Nephron (organoid): ENCODE results near the gene LCLAT1.
"Not testable (repeated sequence)": the region's sequence is repeated elsewhere in the genome, so short reads cannot be mapped to it uniquely, and the experiment has no call there.

Experiments
- H3K27ac Mint-ChIP-seq, 3 experiments: 2 replicates each; pipeline ENCODE4 v1.8.0; 2020; ENCODE audit warnings: mixed read lengths in 3 of 3, mild to moderate bottlenecking in 2 of 3, moderate library complexity in 1 of 3
- H3K27me3 Mint-ChIP-seq: 2 replicates; pipeline ENCODE4 v1.8.0; 2021; ENCODE audit warnings: low read depth, mild to moderate bottlenecking, moderate library complexity, mixed read lengths
- H3K36me3 Mint-ChIP-seq: 2 replicates; pipeline ENCODE4 v1.8.0; 2020; ENCODE audit warnings: low read depth, mixed read lengths
- H3K4me1 Mint-ChIP-seq: 2 replicates; pipeline ENCODE4 v1.8.0; 2020; ENCODE audit warnings: mixed read lengths
- H3K4me3 Mint-ChIP-seq, 3 experiments: 2 replicates each; pipeline ENCODE4 v1.8.0; 2020; ENCODE audit warnings: mild to moderate bottlenecking in 3 of 3, mixed read lengths in 3 of 3, moderate library complexity in 2 of 3
- H3K9me3 Mint-ChIP-seq: 2 replicates; pipeline ENCODE4 v1.8.0; 2020; ENCODE audit warnings: mixed read lengths
- TF ChIP-seq, protein P1 (sequence below), 3 experiments: fragments of 200-600 bp; sonication (generic); IDR thresholded peaks; one replicate each; pipeline ENCODE4 v1.5.0; 2021; ENCODE audit warnings: antibody characterized with exemption in 3 of 3; ENCODE audit not compliant: unreplicated experiment in 3 of 3

Gene LCLAT1

DNA sequence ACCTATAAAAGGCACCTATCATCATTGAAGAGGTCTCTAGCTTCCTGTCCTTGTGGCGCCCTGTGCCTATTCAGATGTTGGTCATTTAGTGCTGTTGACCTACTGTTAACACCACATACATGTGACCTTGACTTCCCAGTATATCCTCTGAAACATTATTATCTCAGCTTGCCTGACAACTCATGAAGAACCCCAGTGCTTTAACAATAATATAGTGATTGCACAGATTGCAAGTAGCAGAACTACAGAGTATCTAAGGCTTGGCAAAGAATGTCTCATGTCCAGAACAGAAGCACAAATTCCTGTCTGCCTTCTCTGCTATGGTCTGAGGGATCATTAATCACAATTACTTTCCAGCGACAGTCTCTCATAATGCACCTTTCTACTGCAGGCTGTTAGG, 165.3 kb downstream of the LCLAT1 start:
- Mint-ChIP-seq H3K27ac (peak overlapping the region; percentile 32 to 69 (median 67)), H3K36me3 (peaks cover 25% of the 10 kb centered on the region), H3K9me3 (no peaks in the 10 kb centered on the region), H3K4me3 (no peak overlapping the region), H3K4me1 (peaks cover 21% of the 10 kb centered on the region), H3K27me3 (no peaks in the 10 kb centered on the region)
- TF ChIP-seq, protein P1, sequence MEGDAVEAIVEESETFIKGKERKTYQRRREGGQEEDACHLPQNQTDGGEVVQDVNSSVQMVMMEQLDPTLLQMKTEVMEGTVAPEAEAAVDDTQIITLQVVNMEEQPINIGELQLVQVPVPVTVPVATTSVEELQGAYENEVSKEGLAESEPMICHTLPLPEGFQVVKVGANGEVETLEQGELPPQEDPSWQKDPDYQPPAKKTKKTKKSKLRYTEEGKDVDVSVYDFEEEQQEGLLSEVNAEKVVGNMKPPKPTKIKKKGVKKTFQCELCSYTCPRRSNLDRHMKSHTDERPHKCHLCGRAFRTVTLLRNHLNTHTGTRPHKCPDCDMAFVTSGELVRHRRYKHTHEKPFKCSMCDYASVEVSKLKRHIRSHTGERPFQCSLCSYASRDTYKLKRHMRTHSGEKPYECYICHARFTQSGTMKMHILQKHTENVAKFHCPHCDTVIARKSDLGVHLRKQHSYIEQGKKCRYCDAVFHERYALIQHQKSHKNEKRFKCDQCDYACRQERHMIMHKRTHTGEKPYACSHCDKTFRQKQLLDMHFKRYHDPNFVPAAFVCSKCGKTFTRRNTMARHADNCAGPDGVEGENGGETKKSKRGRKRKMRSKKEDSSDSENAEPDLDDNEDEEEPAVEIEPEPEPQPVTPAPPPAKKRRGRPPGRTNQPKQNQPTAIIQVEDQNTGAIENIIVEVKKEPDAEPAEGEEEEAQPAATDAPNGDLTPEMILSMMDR (IDR thresholded peaks at IDR 0.05; ENCODE audit: unreplicated experiment in 3 of 3), result no peak

- peaks cover 21% of the 10 kb centered on the region for H3K4me1 Mint-ChIP-seq
- no peaks in the 10 kb centered on the region for H3K27me3 Mint-ChIP-seq
- no peaks in the 10 kb centered on the region for H3K9me3 Mint-ChIP-seq
- H3K4me3 Mint-ChIP-seq, result no peak overlapping the region
- peak overlapping the region; percentile 32 to 69 (median 67) for H3K27ac Mint-ChIP-seq
- peaks cover 26% of the 10 kb centered on the region for H3K36me3 Mint-ChIP-seq
- TF ChIP-seq, protein P1 (IDR thresholded peaks at IDR 0.05; ENCODE audit: unreplicated experiment in 3 of 3), result no peak
Observed at GRCh38 chr2:30613001-30613400, 166.0 kb downstream of the LCLAT1 start.

GRCh38 chr2:30614227-30614626, 167.2 kb downstream of the LCLAT1 start:
- H3K4me1 Mint-ChIP-seq, result peaks cover 21% of the 10 kb centered on the region
- not testable (repeated sequence) for H3K4me3 Mint-ChIP-seq, H3K9me3 Mint-ChIP-seq, H3K27me3 Mint-ChIP-seq
- peaks cover 22% of the 10 kb centered on the region for H3K36me3 Mint-ChIP-seq
- H3K27ac Mint-ChIP-seq, result peak overlapping the region in 2 of 3 experiments; percentile 68 to 91

DNA sequence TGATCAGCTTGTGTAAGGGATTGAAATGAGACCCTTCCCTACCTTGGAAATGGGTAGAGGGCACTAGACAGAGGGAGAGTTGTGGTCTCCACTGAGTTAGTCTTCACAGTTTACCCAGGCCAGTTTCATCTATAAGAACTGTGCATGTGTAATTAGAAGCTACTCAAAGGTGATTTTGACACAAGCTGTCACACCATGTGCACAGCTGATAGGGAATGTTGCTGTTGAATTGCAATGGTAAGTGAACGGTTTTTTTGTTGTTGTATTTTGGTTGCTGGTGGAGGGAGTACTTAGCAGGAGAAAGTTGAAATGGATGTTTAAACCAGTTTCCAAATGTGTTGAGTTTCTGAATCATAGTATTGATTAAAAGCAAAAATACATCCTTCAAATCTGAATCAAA, 168.9 kb downstream of the LCLAT1 start:
- H3K4me3 Mint-ChIP-seq, result no peak overlapping the region
- peaks cover 19% of the 10 kb centered on the region for H3K36me3 Mint-ChIP-seq
- peaks cover 21% of the 10 kb centered on the region for H3K4me1 Mint-ChIP-seq
- no peaks in the 10 kb centered on the region for H3K9me3 Mint-ChIP-seq
- TF ChIP-seq, protein P1 (IDR thresholded peaks at IDR 0.05; ENCODE audit: unreplicated experiment in 3 of 3), result no peak
- no peaks in the 10 kb centered on the region for H3K27me3 Mint-ChIP-seq
- no peak overlapping the region for H3K27ac Mint-ChIP-seq

DNA sequence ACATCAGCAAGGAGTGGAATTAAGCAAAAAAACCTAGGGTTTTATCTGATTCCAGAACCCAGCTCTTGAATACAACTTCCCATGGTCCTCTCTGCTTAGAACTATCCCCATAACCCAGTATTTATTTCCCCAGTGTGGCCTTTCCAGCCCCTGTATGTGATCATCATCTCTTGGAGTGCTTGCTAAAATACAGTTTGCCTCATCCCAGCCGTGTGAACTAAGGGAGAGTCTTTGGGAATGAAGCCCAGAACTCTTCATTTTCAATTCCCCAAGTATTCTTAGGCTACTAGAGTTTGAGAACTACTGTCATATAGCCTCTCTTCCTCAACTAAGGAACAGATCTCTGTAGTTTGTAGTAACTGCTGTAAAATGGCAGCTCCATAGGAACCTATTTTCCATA, 173.1 kb downstream of the LCLAT1 start:
- Mint-ChIP-seq H3K9me3 (no peaks in the 10 kb centered on the region), H3K4me3 (no peak overlapping the region), H3K36me3 (peaks cover 40% of the 10 kb centered on the region), H3K27me3 (no peaks in the 10 kb centered on the region), H3K4me1 (no peaks in the 10 kb centered on the region), H3K27ac (no peak overlapping the region)
- TF ChIP-seq, protein P1 (IDR thresholded peaks at IDR 0.05; ENCODE audit: unreplicated experiment in 3 of 3), result no peak

DNA sequence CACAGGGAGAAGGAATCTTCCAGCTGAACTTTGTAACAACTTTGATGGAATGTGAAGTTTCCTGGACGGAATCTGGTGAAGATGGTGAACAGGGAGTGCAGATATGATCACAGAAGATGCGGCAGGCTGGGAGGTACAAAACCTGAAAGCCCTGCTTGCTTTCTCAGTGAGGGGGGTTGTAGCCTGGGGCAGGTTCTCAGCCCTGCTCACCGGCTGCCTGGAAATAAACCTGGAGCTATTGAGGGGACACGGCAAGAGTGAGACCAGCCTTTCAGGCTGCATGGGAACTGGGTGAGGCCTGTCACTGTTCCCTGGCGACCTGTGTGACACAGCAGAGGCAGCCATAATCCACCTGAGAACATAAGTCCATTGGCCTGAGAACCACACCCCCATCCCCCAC, 174.8 kb downstream of the LCLAT1 start:
- TF ChIP-seq, protein P1 (IDR thresholded peaks at IDR 0.05; ENCODE audit: unreplicated experiment in 3 of 3), result no peak
- Mint-ChIP-seq H3K4me3 (no peak overlapping the region), H3K27ac (no peak overlapping the region), H3K36me3 (peaks cover 36% of the 10 kb centered on the region), H3K27me3 (no peaks in the 10 kb centered on the region), H3K4me1 (no peaks in the 10 kb centered on the region), H3K9me3 (no peaks in the 10 kb centered on the region)
